DOHH2 (cell line): Measurements from ENCODE around the gene PRSS48.

ENCODE experiments used
- H3F3A ChIP-seq: fragments of 200-600 bp; sonication (generic), shearing (Covaris generic); 2 replicates; pipeline ENCODE4 v1.6.0; 2016; ENCODE audit warnings: antibody characterized with exemption, mild to moderate bottlenecking; ENCODE audit not compliant: control insufficient read depth, insufficient read depth
- H3K27ac ChIP-seq: fragments of 200-600 bp; sonication (generic); 2 replicates; pipeline ENCODE4 v1.5.1; 2014; ENCODE audit warnings: low read depth, mild to moderate bottlenecking, low read length, moderate library complexity
- H3K27me3 ChIP-seq: fragments of 200-600 bp; sonication (generic); 2 replicates; pipeline ENCODE4 v1.6.1; 2014; ENCODE audit warnings: mild to moderate bottlenecking, low read length, mixed read lengths; ENCODE audit not compliant: control insufficient read depth
- H3K36me3 ChIP-seq: fragments of 200-600 bp; sonication (generic); 2 replicates; pipeline ENCODE4 v1.6.1; 2014; ENCODE audit warnings: mild to moderate bottlenecking, low read length, moderate library complexity, mixed read lengths; ENCODE audit not compliant: control insufficient read depth
- H3K4me1 ChIP-seq: fragments of 200-600 bp; sonication (generic); 2 replicates; pipeline ENCODE4 v1.6.1; 2014; ENCODE audit warnings: mild to moderate bottlenecking, low read length, mixed read lengths; ENCODE audit not compliant: control insufficient read depth
- H3K4me2 ChIP-seq: fragments of 200-600 bp; sonication (generic); 2 replicates; pipeline ENCODE4 v1.6.0; 2014; ENCODE audit warnings: mild to moderate bottlenecking, low read length, moderate library complexity
- H3K4me3 ChIP-seq: fragments of 200-600 bp; sonication (generic); 2 replicates; pipeline ENCODE4 v1.5.1; 2014; ENCODE audit warnings: mild to moderate bottlenecking, low read length, mixed read lengths
- H3K79me2 ChIP-seq: fragments of 200-600 bp; sonication (generic); 2 replicates; pipeline ENCODE4 v1.6.1; 2014; ENCODE audit warnings: mild to moderate bottlenecking, low read length, mixed read lengths; ENCODE audit not compliant: control insufficient read depth
- H3K9me2 ChIP-seq: fragments of 200-600 bp; sonication (generic); replicated peaks from 2 replicates; pipeline ENCODE4 v1.6.1; 2014; ENCODE audit warnings: mild to moderate bottlenecking, low read length, mixed read lengths; ENCODE audit not compliant: control insufficient read depth
- H3K9me3 ChIP-seq: fragments of 200-600 bp; sonication (generic); 2 replicates; pipeline ENCODE4 v1.6.1; 2014; ENCODE audit warnings: antibody characterized with exemption, low read length, mixed read lengths; ENCODE audit not compliant: control insufficient read depth, insufficient read depth
- H4K20me1 ChIP-seq: fragments of 200-600 bp; sonication (generic); 2 replicates; pipeline ENCODE4 v1.6.0; 2014; ENCODE audit warnings: low read depth, mild to moderate bottlenecking, antibody characterized with exemption, low read length, moderate library complexity; ENCODE audit not compliant: control insufficient read depth, insufficient read depth
- CTCF ChIP-seq: fragments of 200-600 bp; sonication (generic); IDR thresholded peaks from one replicate; pipeline ENCODE4 v1.5.1; 2014; ENCODE audit warnings: antibody characterized with exemption, mild to moderate bottlenecking, low read depth, low read length; ENCODE audit not compliant: poor library complexity, severe bottlenecking
- EZH2phosphoT487 ChIP-seq: fragments of 200-600 bp; sonication (generic); IDR thresholded peaks from 2 replicates; pipeline ENCODE4 v1.6.1; 2017; ENCODE audit warnings: borderline replicate concordance, mild to moderate bottlenecking, antibody characterized with exemption, low read length, moderate library complexity, mixed read lengths

Gene PRSS48

GRCh38 chr4:151316645-151317044, 39.7 kb downstream of the PRSS48 start:
- Histone ChIP-seq H3K27me3 (no peaks in the 10 kb centered on the region), H3K9me3 (no peaks in the 10 kb centered on the region), H4K20me1 (no peaks in the 10 kb centered on the region), H3K9me2 (no peaks in the 10 kb centered on the region), H3K4me1 (no peaks in the 10 kb centered on the region), H3K79me2 (no peaks in the 10 kb centered on the region), H3F3A (no peaks in the 10 kb centered on the region), H3K4me2 (no peak overlapping the region), H3K27ac (no peak overlapping the region), H3K4me3 (no peak overlapping the region), H3K36me3 (no peaks in the 10 kb centered on the region)
- TF ChIP-seq CTCF (no peak), EZH2phosphoT487 (no peak)

- no peaks in the 10 kb centered on the region for H3K27me3 ChIP-seq
- H3K79me2 ChIP-seq, result no peaks in the 10 kb centered on the region
- H3K4me2 ChIP-seq, result no peak overlapping the region
- no peak overlapping the region for H3K27ac ChIP-seq
- no peaks in the 10 kb centered on the region for H3K9me2 ChIP-seq
- H3K36me3 ChIP-seq, result no peaks in the 10 kb centered on the region
- TF ChIP-seq EZH2phosphoT487, result no peak
- TF ChIP-seq CTCF, result no peak
- no peaks in the 10 kb centered on the region for H4K20me1 ChIP-seq
- H3K4me1 ChIP-seq, result no peaks in the 10 kb centered on the region
- no peaks in the 10 kb centered on the region for H3K9me3 ChIP-seq
- H3K4me3 ChIP-seq, result no peak overlapping the region
- no peaks in the 10 kb centered on the region for H3F3A ChIP-seq
Observed at GRCh38 chr4:151318307-151319006, 41.5 kb downstream of the PRSS48 start.

GRCh38 chr4:151319490-151319889, 42.5 kb downstream of the PRSS48 start:
- Histone ChIP-seq H4K20me1 (no peaks in the 10 kb centered on the region), H3K4me3 (no peak overlapping the region), H3K9me2 (no peaks in the 10 kb centered on the region), H3K27ac (no peak overlapping the region), H3K4me2 (no peak overlapping the region), H3K79me2 (no peaks in the 10 kb centered on the region), H3K36me3 (no peaks in the 10 kb centered on the region), H3F3A (no peaks in the 10 kb centered on the region), H3K27me3 (no peaks in the 10 kb centered on the region), H3K9me3 (no peaks in the 10 kb centered on the region), H3K4me1 (no peaks in the 10 kb centered on the region)
- TF ChIP-seq CTCF, result no peak
- no peak for TF ChIP-seq EZH2phosphoT487
